ENCODE results near the gene SPDEF. TPM values are rescaled to one million over a fixed set of nuclear protein-coding genes. Genes with fewer than 3 reads are reported as not detected.
A peak's percentile ranks its signal among the peaks of the same experiment; 100 is the strongest.

The SPDEF gene
- total and polyA plus RNA-seq, 2 of the 13 experiments (the other 11 are each of a cell fraction or from before 2014, with no cell fraction given) = not detected

DNA sequence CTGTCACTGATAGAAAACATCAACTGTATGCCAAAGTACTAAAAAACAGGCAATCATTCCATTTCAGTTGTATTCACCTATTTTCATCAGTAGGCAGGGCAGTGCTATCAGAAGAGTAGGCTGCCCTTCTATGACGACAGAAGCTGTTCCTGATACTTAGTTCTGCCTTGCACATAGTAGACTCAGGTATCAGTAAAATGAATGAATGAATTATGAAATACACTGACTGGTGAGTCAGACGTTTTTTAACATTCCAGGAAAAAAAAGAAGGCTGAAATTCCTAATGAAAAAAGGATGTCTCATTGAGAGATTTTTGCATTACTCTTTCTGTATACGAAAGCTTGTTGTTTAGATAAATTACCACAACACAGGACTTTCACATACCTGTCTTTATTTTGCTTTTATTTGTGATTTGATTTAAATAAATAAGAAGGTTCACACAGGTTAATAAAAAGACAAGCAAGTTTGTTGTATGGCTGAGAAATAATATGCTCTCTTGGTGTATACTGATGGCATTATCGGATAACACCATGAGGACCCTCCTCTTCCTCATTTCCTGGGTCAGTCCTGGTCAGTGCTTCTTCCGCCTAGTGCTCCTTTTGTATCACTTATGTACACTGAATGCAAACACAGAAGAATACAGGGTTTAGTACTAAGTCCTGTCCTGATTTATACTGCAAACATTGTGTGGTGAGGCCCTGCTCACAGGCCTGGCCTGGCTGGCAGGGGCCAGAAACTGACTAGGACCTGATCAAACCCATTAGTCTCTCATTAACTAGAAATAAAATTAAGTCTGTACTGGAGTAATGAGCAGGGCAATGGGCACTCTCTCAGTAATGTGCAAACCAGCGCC, 39.4 kb upstream of the SPDEF start:
- peaks cover 21% of the 10 kb centered on the region for H3K79me2 ChIP-seq (ENCODE audit: insufficient read depth, low read length)
- no peak for DNase-seq (ENCODE audit: low spot score)
- POLR2A ChIA-PET = no interaction called here
- H3K27ac ChIP-seq (ENCODE audit: extremely low read length, insufficient read depth, low read length) = no peak overlapping the region
- H3K27me3 ChIP-seq (ENCODE audit: control insufficient read depth in 1 of 2, insufficient read depth in 2 of 2, low read length in 2 of 2) = no peaks in the 10 kb centered on the region
- H3K4me3 ChIP-seq (replicated peaks in 1 of 3; ENCODE audit: insufficient read depth in 1 of 3, low read depth in 2 of 3, low read length in 3 of 3) = no peak overlapping the region
- BruUV-seq (replicated peaks) = no TSS peak
- H3K9ac ChIP-seq (ENCODE audit: insufficient read depth, low read depth, low read length) = no peak overlapping the region
- H3K36me3 ChIP-seq (replicated peaks in 1 of 2; ENCODE audit: control insufficient read depth in 1 of 2, insufficient read depth in 2 of 2, low read length in 2 of 2) = peaks cover 8 to 20% of the 10 kb centered on the region in 2 experiments
- no peak overlapping the region for H2AFZ ChIP-seq (ENCODE audit: low read length)
- intact Hi-C loops (cut with micrococcal nuclease; ENCODE audit: unreplicated experiment) (loop anchor here (5.0 kb wide), 1 partner anchor 33 kb away; no protein-coding TSS in a partner anchor), in situ Hi-C loops (cut with HindIII; ENCODE audit: extremely low pct_ligation_motif_present, low pct_unique_long_range_greater_than_20kb) (no loop called here)
- CTCF ChIA-PET (ENCODE audit: low intra/inter-chr PET ratio, low total read pairs) = no interaction called here
- no peak overlapping the region for H3K4me2 ChIP-seq (ENCODE audit: low read depth, low read length)
- peaks cover 36% of the 10 kb centered on the region for H3K4me1 ChIP-seq (ENCODE audit: insufficient read depth, low read length)
- 90% methylated on average over 6 of the region's 6 CpGs for WGBS (ENCODE audit: low lambda C conversion rate)
- no peak for TF ChIP-seq ZNF230 (CRISPR knock-in tag; IDR thresholded peaks at IDR 0.05)
- TF ChIP-seq GFI1 (CRISPR knock-in tag; IDR thresholded peaks at IDR 0.05; ENCODE audit: borderline replicate concordance) = peak; percentile 63; the same call in 1 of the 2 replicates
- ATAC-seq = peak; percentile 44
- peaks cover 26% of the 10 kb centered on the region for H4K20me1 ChIP-seq (ENCODE audit: insufficient read depth, low read length)
- H3K9me3 ChIP-seq (ENCODE audit: low read length) = no peaks in the 10 kb centered on the region
- no peak for FAIRE-seq

DNA sequence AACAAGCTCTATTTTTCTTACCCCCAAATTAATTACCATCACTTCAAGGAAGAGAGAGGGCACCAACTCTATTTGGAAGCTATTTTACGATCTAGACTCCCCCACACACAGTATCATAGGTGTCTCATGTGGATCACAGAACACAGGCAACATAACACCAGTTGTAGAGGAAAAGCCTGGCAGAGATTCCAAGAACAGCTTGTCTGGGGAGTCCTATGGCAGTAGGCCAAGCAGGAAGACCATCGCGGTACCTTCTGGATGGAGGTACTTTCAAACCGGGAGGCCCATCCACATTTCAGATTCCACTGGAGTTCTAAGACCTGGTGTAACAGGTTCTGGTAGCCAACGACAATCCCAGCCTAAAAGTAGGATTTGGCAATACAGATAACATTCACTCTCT, 37.6 kb upstream of the SPDEF start:
- H3K79me2 ChIP-seq (ENCODE audit: insufficient read depth, low read length) = peaks cover 19% of the 10 kb centered on the region
- H3K9ac ChIP-seq (ENCODE audit: insufficient read depth, low read depth, low read length) = no peak overlapping the region
- no peak overlapping the region for H3K4me2 ChIP-seq (ENCODE audit: low read depth, low read length)
- no peak overlapping the region for H3K4me3 ChIP-seq (replicated peaks in 1 of 3; ENCODE audit: insufficient read depth in 1 of 3, low read depth in 2 of 3, low read length in 3 of 3)
- H2AFZ ChIP-seq (ENCODE audit: low read length) = no peak overlapping the region
- no peak for DNase-seq (ENCODE audit: low spot score)
- H4K20me1 ChIP-seq (ENCODE audit: insufficient read depth, low read length) = peaks cover 15% of the 10 kb centered on the region
- no peak for ATAC-seq
- H3K4me1 ChIP-seq (ENCODE audit: insufficient read depth, low read length) = peaks cover 23% of the 10 kb centered on the region
- POLR2A ChIA-PET = no interaction called here
- H3K9me3 ChIP-seq (ENCODE audit: low read length) = no peaks in the 10 kb centered on the region
- FAIRE-seq = no peak
- H3K36me3 ChIP-seq (replicated peaks in 1 of 2; ENCODE audit: control insufficient read depth in 1 of 2, insufficient read depth in 2 of 2, low read length in 2 of 2) = peaks cover 14 to 30% of the 10 kb centered on the region in 2 experiments
- TF ChIP-seq FOXC1 (CRISPR knock-in tag; IDR thresholded peaks at IDR 0.05; ENCODE audit: borderline replicate concordance) (no peak), GATA4 (IDR thresholded peaks at IDR 0.05; ENCODE audit: borderline replicate concordance, low read depth) (no peak), ZNF562 (CRISPR knock-in tag; IDR thresholded peaks at IDR 0.05; ENCODE audit: borderline replicate concordance) (no peak), SIX4 (CRISPR knock-in tag; IDR thresholded peaks at IDR 0.05) (no peak), GZF1 (CRISPR knock-in tag; IDR thresholded peaks at IDR 0.05) (no peak)
- intact Hi-C loops (cut with micrococcal nuclease; ENCODE audit: unreplicated experiment) = no loop called here
- CTCF ChIA-PET (ENCODE audit: low intra/inter-chr PET ratio, low total read pairs) = no interaction called here
- in situ Hi-C loops (cut with HindIII; ENCODE audit: extremely low pct_ligation_motif_present, low pct_unique_long_range_greater_than_20kb) = no loop called here
- H3K27me3 ChIP-seq (ENCODE audit: control insufficient read depth in 1 of 2, insufficient read depth in 2 of 2, low read length in 2 of 2) = no peaks in the 10 kb centered on the region
- 97% methylated on average over 5 of the region's 5 CpGs for WGBS (ENCODE audit: low lambda C conversion rate)
- no peak overlapping the region for H3K27ac ChIP-seq (ENCODE audit: extremely low read length, insufficient read depth, low read length)
- BruUV-seq (replicated peaks) = no TSS peak

Measured in HepG2 (cell line).